ENCODE measurements around the gene MRPL43. TPM values are rescaled to one million over a fixed set of nuclear protein-coding genes. Genes with fewer than 3 reads are reported as not detected.

Gene MRPL43
- total and polyA plus RNA-seq, 2 experiments from 2014 or later: 60.4 to 126 TPM

DNA sequence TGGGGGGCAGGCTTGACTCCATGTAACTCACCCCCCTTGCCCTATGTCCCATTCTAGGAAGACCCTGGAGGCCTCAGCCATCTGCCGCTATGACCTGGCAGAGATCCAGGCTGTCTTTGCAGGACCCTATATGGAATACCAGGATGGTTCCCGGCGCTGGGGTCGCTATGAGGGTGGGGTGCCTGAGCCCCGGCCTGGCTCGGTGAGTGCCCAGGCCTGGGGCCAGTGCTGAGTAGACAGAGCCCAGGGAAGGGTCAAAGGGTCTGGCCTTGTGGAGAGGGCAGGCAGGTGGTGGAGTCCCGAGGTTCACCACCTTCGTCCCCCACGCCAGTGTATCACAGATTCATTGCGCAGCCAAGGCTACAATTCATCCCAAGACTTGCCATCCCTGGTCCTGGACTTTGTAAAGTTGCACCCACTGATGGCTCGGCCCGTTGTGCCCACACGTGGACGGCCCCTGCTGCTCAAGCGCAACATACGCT is 7.5 kb downstream of the MRPL43 start (continued):
- TF ChIP-seq NANOG (IDR thresholded peaks at IDR 0.05; ENCODE audit: borderline replicate concordance): no peak
- TF ChIP-seq POLR2AphosphoS5 (IDR thresholded peaks at IDR 0.05; ENCODE audit: low read depth): no peak
- TF ChIP-seq, protein P1, sequence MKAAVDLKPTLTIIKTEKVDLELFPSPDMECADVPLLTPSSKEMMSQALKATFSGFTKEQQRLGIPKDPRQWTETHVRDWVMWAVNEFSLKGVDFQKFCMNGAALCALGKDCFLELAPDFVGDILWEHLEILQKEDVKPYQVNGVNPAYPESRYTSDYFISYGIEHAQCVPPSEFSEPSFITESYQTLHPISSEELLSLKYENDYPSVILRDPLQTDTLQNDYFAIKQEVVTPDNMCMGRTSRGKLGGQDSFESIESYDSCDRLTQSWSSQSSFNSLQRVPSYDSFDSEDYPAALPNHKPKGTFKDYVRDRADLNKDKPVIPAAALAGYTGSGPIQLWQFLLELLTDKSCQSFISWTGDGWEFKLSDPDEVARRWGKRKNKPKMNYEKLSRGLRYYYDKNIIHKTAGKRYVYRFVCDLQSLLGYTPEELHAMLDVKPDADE (IDR thresholded peaks at IDR 0.05): no peak
- no peak for TF ChIP-seq CREB1 (CRISPR knock-in tag; IDR thresholded peaks at IDR 0.05; ENCODE audit: low read depth)
- no peak for TF ChIP-seq ZNF331 (CRISPR knock-in tag; IDR thresholded peaks at IDR 0.05; ENCODE audit: low read depth)
- no peak for TF ChIP-seq EZH2 (IDR thresholded peaks at IDR 0.05; ENCODE audit: low read depth, unreplicated experiment)
- no peak for TF ChIP-seq STAT1 (IDR thresholded peaks at IDR 0.05; ENCODE audit: unreplicated experiment)
- TF ChIP-seq, protein P2, sequence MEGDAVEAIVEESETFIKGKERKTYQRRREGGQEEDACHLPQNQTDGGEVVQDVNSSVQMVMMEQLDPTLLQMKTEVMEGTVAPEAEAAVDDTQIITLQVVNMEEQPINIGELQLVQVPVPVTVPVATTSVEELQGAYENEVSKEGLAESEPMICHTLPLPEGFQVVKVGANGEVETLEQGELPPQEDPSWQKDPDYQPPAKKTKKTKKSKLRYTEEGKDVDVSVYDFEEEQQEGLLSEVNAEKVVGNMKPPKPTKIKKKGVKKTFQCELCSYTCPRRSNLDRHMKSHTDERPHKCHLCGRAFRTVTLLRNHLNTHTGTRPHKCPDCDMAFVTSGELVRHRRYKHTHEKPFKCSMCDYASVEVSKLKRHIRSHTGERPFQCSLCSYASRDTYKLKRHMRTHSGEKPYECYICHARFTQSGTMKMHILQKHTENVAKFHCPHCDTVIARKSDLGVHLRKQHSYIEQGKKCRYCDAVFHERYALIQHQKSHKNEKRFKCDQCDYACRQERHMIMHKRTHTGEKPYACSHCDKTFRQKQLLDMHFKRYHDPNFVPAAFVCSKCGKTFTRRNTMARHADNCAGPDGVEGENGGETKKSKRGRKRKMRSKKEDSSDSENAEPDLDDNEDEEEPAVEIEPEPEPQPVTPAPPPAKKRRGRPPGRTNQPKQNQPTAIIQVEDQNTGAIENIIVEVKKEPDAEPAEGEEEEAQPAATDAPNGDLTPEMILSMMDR (conservative IDR thresholded peaks at IDR 0.05; ENCODE audit: low read depth in 2 of 2): no peak

DNA sequence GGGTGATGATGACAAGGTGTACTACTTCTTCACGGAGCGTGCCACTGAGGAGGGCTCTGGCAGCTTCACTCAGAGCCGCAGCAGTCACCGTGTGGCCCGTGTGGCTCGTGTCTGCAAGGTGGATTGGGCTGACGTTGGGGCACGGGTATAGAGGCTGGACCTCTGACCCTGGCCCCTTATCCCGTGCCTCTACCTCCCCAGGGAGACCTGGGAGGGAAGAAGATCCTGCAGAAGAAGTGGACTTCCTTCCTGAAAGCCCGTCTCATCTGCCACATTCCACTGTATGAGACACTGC is 8.4 kb downstream of the MRPL43 start:
- H3K4me1 Mint-ChIP-seq: peaks cover 6% of the 10 kb centered on the region; the same call in 2 of the 3 replicates
- ATAC-seq: no peak
- Histone ChIP-seq H3K27ac (ENCODE audit: low read depth) (no peak overlapping the region), H4K20me1 (replicated peaks; ENCODE audit: insufficient read depth) (no peaks in the 10 kb centered on the region), H3K27me3 (ENCODE audit: insufficient read depth) (no peaks in the 10 kb centered on the region), H3K36me3 (ENCODE audit: insufficient read depth) (no peaks in the 10 kb centered on the region), H3K9me2 (ENCODE audit: insufficient read depth) (no peaks in the 10 kb centered on the region), H3K4me3 (no peak overlapping the region), H3K79me2 (replicated peaks; ENCODE audit: insufficient read depth) (no peaks in the 10 kb centered on the region), H3K4me2 (no peak overlapping the region), H2AFZ (no peak overlapping the region), H3F3A (replicated peaks; ENCODE audit: low read depth) (no peaks in the 10 kb centered on the region), H3K4me1 (ENCODE audit: insufficient read depth) (no peaks in the 10 kb centered on the region)
- no peak overlapping the region for H3K27ac Mint-ChIP-seq
- peaks cover 3% of the 10 kb centered on the region; the same call in 1 of the 3 replicates for H3K36me3 Mint-ChIP-seq (ENCODE audit: low read depth)
- H3K4me3 Mint-ChIP-seq: no peak overlapping the region
- H3K9me3 Mint-ChIP-seq: no peaks in the 10 kb centered on the region
- peaks cover 7% of the 10 kb centered on the region for H3K27me3 Mint-ChIP-seq (ENCODE audit: insufficient read depth, low read depth, poor library complexity)
- DNase-seq (ENCODE audit: low spot score): no peak
- TF ChIP-seq, protein P3, sequence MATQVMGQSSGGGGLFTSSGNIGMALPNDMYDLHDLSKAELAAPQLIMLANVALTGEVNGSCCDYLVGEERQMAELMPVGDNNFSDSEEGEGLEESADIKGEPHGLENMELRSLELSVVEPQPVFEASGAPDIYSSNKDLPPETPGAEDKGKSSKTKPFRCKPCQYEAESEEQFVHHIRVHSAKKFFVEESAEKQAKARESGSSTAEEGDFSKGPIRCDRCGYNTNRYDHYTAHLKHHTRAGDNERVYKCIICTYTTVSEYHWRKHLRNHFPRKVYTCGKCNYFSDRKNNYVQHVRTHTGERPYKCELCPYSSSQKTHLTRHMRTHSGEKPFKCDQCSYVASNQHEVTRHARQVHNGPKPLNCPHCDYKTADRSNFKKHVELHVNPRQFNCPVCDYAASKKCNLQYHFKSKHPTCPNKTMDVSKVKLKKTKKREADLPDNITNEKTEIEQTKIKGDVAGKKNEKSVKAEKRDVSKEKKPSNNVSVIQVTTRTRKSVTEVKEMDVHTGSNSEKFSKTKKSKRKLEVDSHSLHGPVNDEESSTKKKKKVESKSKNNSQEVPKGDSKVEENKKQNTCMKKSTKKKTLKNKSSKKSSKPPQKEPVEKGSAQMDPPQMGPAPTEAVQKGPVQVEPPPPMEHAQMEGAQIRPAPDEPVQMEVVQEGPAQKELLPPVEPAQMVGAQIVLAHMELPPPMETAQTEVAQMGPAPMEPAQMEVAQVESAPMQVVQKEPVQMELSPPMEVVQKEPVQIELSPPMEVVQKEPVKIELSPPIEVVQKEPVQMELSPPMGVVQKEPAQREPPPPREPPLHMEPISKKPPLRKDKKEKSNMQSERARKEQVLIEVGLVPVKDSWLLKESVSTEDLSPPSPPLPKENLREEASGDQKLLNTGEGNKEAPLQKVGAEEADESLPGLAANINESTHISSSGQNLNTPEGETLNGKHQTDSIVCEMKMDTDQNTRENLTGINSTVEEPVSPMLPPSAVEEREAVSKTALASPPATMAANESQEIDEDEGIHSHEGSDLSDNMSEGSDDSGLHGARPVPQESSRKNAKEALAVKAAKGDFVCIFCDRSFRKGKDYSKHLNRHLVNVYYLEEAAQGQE (IDR thresholded peaks at IDR 0.05; ENCODE audit: unreplicated experiment): no peak
- TF ChIP-seq, protein P2 (conservative IDR thresholded peaks at IDR 0.05; ENCODE audit: low read depth in 2 of 2): no peak
- TF ChIP-seq ZNF331 (CRISPR knock-in tag; IDR thresholded peaks at IDR 0.05; ENCODE audit: low read depth) (no peak), POLR2AphosphoS5 (IDR thresholded peaks at IDR 0.05; ENCODE audit: low read depth) (no peak), CREB1 (CRISPR knock-in tag; IDR thresholded peaks at IDR 0.05; ENCODE audit: low read depth) (no peak), ZNF114 (CRISPR knock-in tag; IDR thresholded peaks at IDR 0.05) (no peak), JUNB (IDR thresholded peaks at IDR 0.05; ENCODE audit: unreplicated experiment) (no peak), EZH2phosphoT487 (IDR thresholded peaks at IDR 0.05; ENCODE audit: unreplicated experiment) (no peak), EZH2 (IDR thresholded peaks at IDR 0.05; ENCODE audit: low read depth, unreplicated experiment) (no peak), NANOG (IDR thresholded peaks at IDR 0.05; ENCODE audit: borderline replicate concordance) (no peak)
